HPDE6-E6E7 (cell line): ENCODE measurements around the gene HLA-DRA.

Experiments used
- DNase-seq: peaks from one replicate; pipeline ENCODE4 v3.0.0; 2011; ENCODE audit warnings: missing footprints; ENCODE audit errors: extremely low spot score

Gene HLA-DRA

GRCh38 chr6:32475392-32476206 is 35.9 kb downstream of the HLA-DRA start:
- no peak for DNase-seq

- DNase-seq = no peak
These were observed 44.4 kb downstream of the HLA-DRA start for GRCh38 chr6:32483968-32484613.

GRCh38 chr6:32484614-32484998 is 44.9 kb downstream of the HLA-DRA start:
- no peak for DNase-seq

GRCh38 chr6:32488083-32488482 is 48.4 kb downstream of the HLA-DRA start:
- no peak for DNase-seq

- no peak for DNase-seq
These were observed 52.0 kb downstream of the HLA-DRA start for GRCh38 chr6:32491700-32492099.

GRCh38 chr6:32492351-32492750 is 52.7 kb downstream of the HLA-DRA start:
- no peak for DNase-seq
